Transverse colon (tissue), 4 donors: ENCODE results near the gene REEP6. TPM values are rescaled to one million over a fixed set of nuclear protein-coding genes. Genes with fewer than 3 reads are reported as not detected.

Experiments used
- DNase-seq: peaks from one replicate; pipeline ENCODE4 v3.0.0-alpha.2; 2019
- H3K27ac ChIP-seq, 4 donors: fragments of 200-600 bp; sonication (generic); 2 replicates each; pipeline ENCODE4 v1.5.1; 2016 to 2018; ENCODE audit warnings: inconsistent platforms in 4 of 4
- H3K27me3 ChIP-seq: fragments of 200-600 bp; sonication (generic); 2 replicates; pipeline ENCODE4 v1.5.1; 2017; ENCODE audit warnings: inconsistent platforms
- H3K36me3 ChIP-seq, 4 donors: fragments of 200-600 bp; sonication (generic); 2 replicates each; pipeline ENCODE4 v1.5.1; 2017 to 2019; ENCODE audit warnings: inconsistent platforms in 4 of 4
- H3K4me1 ChIP-seq, 4 donors: fragments of 200-600 bp; sonication (generic); 2 replicates each; pipeline ENCODE4 v1.5.1; 2017 to 2020; ENCODE audit warnings: inconsistent platforms in 4 of 4
- H3K4me3 ChIP-seq, 4 donors: fragments of 200-600 bp; sonication (generic); 1 replicate in 1 of 4; 2 replicates in 3 of 4; pipeline versions ENCODE4 v1.5.1 to v1.6.1; 2017 to 2019; ENCODE audit warnings: inconsistent platforms in 4 of 4
- H3K9me3 ChIP-seq, 2 donors: fragments of 200-600 bp; sonication (generic); 2 replicates each; pipeline ENCODE4 v1.5.1; 2017 to 2019; ENCODE audit warnings: inconsistent platforms in 2 of 2
- EP300 ChIP-seq: sonication (generic); formaldehyde crosslinking; IDR thresholded peaks from one replicate; pipeline ENCODE4 v1.6.1; 2017; ENCODE audit warnings: antibody characterized with exemption, low read depth
- POLR2A ChIP-seq: fragments of 450-650 bp; IDR thresholded peaks from one replicate; pipeline ENCODE4 v1.6.1; 2016; ENCODE audit warnings: antibody characterized with exemption, mild to moderate bottlenecking, moderate library complexity
- POLR2AphosphoS5 ChIP-seq, 3 donors: sonication (generic); formaldehyde crosslinking; IDR thresholded peaks; one replicate each; pipeline ENCODE4 v1.6.1; 2016; ENCODE audit warnings: antibody characterized with exemption in 3 of 3
- WGBS, 2 donors: methylation state at CpG; one replicate each; pipeline ENCODE4 v1.1.5; 2018; ENCODE audit warnings: low coverage in 1 of 2; 5-methylcytosine and 5-hydroxymethylcytosine counted together
- in situ Hi-C, 4 donors: fragments of 200-750 bp; cut with MboI; loops; one replicate each; pipeline versions ENCODE4 v1.15.0 to v1.15.1; 2017; ENCODE audit warnings: low sequenced_read_pairs in 3 of 4, low pct_ligation_motif_present in 1 of 4, low pct_unique_long_range_greater_than_20kb in 1 of 4
- intact Hi-C: fragments of 100-400 bp; cut with DNase I; formaldehyde crosslinking; loops from one replicate; pipeline ENCODE4 v1.15.1; 2023; ENCODE audit warnings: low total_unique reads
- total RNA-seq, 4 donors: library from RNA; depleted of rRNA; stranded (reverse); fragments of >200 nt; gene quantifications; one replicate each; pipeline ENCODE4 v1.1.0, GENCODE V29; 2016
- TF ChIP-seq, protein P1 (sequence below), 5 experiments: fragments of 200-600 bp in 3 of 5; fragments of 450-650 bp in 2 of 5; sonication (generic) in 3 of 5; IDR thresholded peaks; 1 replicate in 2 of 5; 2 replicates in 3 of 5; pipeline ENCODE4 v1.5.1; 2016 to 2017; ENCODE audit warnings: antibody characterized with exemption in 5 of 5, inconsistent platforms in 3 of 5, mild to moderate bottlenecking in 2 of 5, moderate library complexity in 1 of 5

The REEP6 gene
- 1 to 10 TPM in 2 of 4 donors, not detected in 2; 2.2 to 3.3 TPM for total RNA-seq

DNA sequence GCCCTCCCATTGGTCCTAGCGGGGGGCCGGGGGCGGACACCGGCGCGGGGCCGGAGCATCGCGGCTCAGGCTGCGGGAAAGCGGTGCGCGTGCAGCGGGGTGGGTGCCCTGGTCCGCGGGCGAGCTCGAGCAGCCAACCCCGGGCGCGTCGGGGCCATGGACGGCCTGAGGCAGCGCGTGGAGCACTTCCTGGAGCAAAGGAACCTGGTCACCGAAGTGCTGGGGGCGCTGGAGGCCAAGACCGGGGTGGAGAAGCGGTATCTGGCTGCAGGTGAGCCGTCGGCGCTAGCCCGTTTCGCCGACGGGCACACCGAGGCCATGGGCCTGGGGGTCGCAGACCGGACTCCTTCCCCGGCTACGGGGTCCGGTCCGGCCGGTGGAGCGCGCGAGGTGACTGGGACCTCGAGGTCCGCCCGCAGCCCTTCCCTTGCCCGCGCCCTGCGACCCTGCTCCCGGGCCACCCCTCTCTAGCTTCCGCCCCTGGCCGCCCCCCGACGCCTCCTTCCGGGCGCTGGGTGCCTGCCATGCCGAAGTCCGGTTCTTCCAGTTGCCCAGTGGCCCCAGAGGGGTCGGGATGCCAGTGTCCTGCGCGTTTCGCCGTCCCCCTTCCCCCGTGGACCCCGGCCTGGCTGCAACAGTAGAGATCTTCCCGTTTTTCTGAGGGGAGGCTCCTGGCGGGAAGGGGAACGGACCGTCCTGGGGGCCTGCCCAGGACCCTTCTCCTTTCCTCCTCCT is at the start of gene REEP6:
Gene REEP6, plus strand, starts transcription at position 68 of the 735 bp plus-strand sequence. Its CDS starts 89 bp downstream, at position 157.
- 7% methylated on average over 29 of the region's 73 CpGs; no CpG with 5 or more reads in 1 of the 2 donors for WGBS, 2 donors
- Histone ChIP-seq H3K9me3 (no peaks in the 10 kb centered on the region), H3K27ac (peak within 1 kb of the TSS; percentile 74 to 89 (median 85)), H3K4me3 (peak within 1 kb of the TSS; percentile 29 to 59 (median 48)), H3K27me3 (peaks cover 22% of the 10 kb centered on the region), H3K36me3 (no peaks in the 10 kb centered on the region), H3K4me1 (peaks cover 10 to 17% (median 15%) of the 10 kb centered on the region in 4 donors)
- no peak for DNase-seq
- intact Hi-C loops (no loop called here), in situ Hi-C loops (no loop called here)
- TF ChIP-seq POLR2A = peak; percentile 15
- TF ChIP-seq, protein P1, sequence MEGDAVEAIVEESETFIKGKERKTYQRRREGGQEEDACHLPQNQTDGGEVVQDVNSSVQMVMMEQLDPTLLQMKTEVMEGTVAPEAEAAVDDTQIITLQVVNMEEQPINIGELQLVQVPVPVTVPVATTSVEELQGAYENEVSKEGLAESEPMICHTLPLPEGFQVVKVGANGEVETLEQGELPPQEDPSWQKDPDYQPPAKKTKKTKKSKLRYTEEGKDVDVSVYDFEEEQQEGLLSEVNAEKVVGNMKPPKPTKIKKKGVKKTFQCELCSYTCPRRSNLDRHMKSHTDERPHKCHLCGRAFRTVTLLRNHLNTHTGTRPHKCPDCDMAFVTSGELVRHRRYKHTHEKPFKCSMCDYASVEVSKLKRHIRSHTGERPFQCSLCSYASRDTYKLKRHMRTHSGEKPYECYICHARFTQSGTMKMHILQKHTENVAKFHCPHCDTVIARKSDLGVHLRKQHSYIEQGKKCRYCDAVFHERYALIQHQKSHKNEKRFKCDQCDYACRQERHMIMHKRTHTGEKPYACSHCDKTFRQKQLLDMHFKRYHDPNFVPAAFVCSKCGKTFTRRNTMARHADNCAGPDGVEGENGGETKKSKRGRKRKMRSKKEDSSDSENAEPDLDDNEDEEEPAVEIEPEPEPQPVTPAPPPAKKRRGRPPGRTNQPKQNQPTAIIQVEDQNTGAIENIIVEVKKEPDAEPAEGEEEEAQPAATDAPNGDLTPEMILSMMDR (IDR thresholded peaks at IDR 0.05) = no peak

DNA sequence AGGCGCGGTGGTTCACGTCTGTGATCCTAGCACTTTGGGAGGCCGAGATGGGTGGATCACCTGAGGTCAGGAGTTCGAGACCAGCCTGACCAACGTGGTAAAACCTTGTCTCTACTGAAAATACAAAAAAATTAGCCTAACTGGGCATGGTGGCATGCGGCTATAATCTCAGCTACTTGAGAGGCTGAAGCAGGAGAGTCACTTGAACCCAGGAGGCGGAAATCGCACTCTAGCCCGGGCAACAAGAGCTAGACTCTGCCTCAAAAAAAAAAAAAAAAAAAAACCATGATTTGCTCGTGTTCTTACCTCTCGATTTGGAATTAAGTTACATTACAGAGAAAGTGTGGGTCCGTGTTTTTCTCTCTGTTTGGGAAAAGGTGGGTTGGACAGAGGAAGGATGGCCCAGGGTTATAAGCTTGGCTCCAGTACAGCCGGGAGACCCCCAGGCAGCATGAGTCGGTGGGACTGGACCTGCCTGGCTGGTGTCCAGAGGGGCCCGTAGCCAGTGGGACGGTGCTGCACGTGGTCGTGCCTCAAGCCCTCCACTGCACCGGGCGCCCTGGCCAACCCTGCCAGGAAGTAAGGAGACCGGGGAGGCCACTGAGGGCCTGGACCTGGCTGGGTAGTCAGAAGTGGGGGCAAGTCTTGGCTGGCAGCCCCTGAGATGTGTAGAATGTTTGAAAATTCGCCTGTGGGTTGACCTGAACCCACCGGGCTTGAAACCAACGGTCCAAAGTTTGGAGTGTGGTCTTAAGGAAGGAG is 49.1 kb upstream of the REEP6 start:
- no peak overlapping the region for H3K27ac ChIP-seq
- H3K36me3 ChIP-seq = peaks cover 0 to 29% (median 10%) of the 10 kb centered on the region in 4 donors
- in situ Hi-C loops = no loop called here
- H3K9me3 ChIP-seq = no peaks in the 10 kb centered on the region
- no peak for DNase-seq
- whole genome bisulfite sequencing, 2 donors = 87 to 89% methylated on average over 16 to 25 of the region's 25 CpGs
- peaks cover 14 to 53% (median 39%) of the 10 kb centered on the region in 4 donors for H3K4me1 ChIP-seq
- intact Hi-C loops = loop anchor here (10.0 kb wide), 1 partner anchor 147 kb away; no protein-coding TSS in a partner anchor
- H3K4me3 ChIP-seq = no peak overlapping the region
- H3K27me3 ChIP-seq = peaks cover 17% of the 10 kb centered on the region
- TF ChIP-seq EP300 = no peak
- no peak for TF ChIP-seq POLR2A
- TF ChIP-seq POLR2AphosphoS5 (IDR thresholded peaks at IDR 0.05) = no peak
- TF ChIP-seq, protein P1 (IDR thresholded peaks at IDR 0.05) = no peak

DNA sequence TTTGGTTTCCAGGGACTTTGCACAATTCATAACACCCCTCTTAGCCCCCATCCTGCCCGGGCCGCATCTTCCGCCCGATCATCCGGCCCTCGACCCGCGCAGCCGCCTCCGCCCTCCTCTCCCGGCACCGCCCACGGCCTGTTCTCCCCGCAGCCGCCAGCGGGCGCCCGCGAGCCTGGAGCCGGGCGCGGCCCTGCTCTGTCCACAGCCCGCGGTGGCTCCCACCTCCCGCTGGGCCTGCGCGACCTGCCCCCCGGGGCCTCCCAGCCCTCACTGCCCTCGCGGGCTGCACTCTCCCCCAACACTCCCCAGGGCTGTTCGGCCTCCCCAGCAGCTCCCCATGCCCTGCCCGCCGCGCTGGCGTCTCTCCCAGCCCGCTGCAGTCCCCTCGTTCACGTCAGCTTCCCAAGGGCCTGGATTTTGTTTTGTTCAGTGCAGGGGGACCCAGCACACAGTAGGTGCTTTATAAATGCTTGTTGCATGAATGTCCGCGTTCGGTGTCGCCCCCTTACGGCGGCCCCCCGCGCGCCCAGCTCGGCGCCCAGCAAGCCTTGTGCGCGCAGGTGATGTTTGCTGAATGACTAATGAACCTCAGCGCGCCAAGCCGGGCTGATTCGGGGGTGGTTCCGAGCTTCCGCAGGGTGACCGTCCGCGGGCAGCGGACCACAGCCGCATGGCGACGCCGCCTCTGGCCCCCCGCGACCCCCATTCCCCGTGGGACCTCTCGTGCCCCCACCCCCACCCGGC is 45.6 kb upstream of the REEP6 start:
- in situ Hi-C loops = no loop called here
- Histone ChIP-seq H3K4me1 (peaks cover 9 to 28% (median 22%) of the 10 kb centered on the region in 4 donors), H3K27me3 (peaks cover 52% of the 10 kb centered on the region), H3K27ac (peak overlapping the region in 2 of 4 donors; percentile 12 to 20), H3K9me3 (no peaks in the 10 kb centered on the region), H3K4me3 (peak overlapping the region in 3 of 4 donors; percentile 7 to 43 (median 26)), H3K36me3 (peaks cover 0 to 20% (median 6%) of the 10 kb centered on the region in 4 donors)
- 2% methylated on average over 9 to 55 of the region's 70 CpGs for WGBS, 2 donors
- intact Hi-C loops = loop anchor here (10.0 kb wide), 1 partner anchor 151 kb away; no protein-coding TSS in a partner anchor
- TF ChIP-seq EP300 (no peak), POLR2A (no peak), POLR2AphosphoS5 (IDR thresholded peaks at IDR 0.05) (peak in 1 of 3 donors; percentile 5)
- TF ChIP-seq, protein P1 (IDR thresholded peaks at IDR 0.05) = peak; percentile 64 to 98 (median 92)
- peak; percentile 80 for DNase-seq
